MCF 10A (cell line): ENCODE measurements around the gene CCDC88C. TPM values are rescaled to one million over a fixed set of nuclear protein-coding genes. Genes with fewer than 3 reads are reported as not detected.

ENCODE experiments used
- BruUV-seq: library from RNA; stranded (reverse); fragments of 400-500 nt; replicated peaks from 2 replicates; lab custom pipeline; 2021; lab: Mats Ljungman, UMichigan
- CTCF ChIA-PET: fragments of 300-600 bp; sonication (Branson Sonifier 250); formaldehyde crosslinking; extraction: SDS; loops from one replicate; lab custom pipeline; 2021; ENCODE audit warnings: antibody characterized with exemption, inconsistent platforms; lab: Yijun Ruan, JAX
- POLR2A ChIA-PET: fragments of 300-600, 350-650 bp; sonication (Branson Sonifier 250); formaldehyde crosslinking; extraction: SDS; loops from one replicate; lab custom pipeline; 2020; ENCODE audit warnings: antibody characterized with exemption, inconsistent platforms; lab: Yijun Ruan, JAX
- DNase-seq: peaks from one replicate; pipeline ENCODE4 v3.0.0-alpha.2; 2018; ENCODE audit not compliant: unreplicated experiment
- H3K27ac Mint-ChIP-seq: one replicate; pipeline ENCODE4 v1.8.0; 2022; ENCODE audit warnings: mild to moderate bottlenecking, low read depth, mixed read lengths; ENCODE audit not compliant: unreplicated experiment
- H3K27me3 Mint-ChIP-seq: one replicate; pipeline ENCODE4 v1.8.0; 2022; ENCODE audit warnings: mixed read lengths; ENCODE audit not compliant: insufficient read depth, unreplicated experiment
- H3K36me3 Mint-ChIP-seq: one replicate; pipeline ENCODE4 v1.8.0; 2022; ENCODE audit warnings: mild to moderate bottlenecking, moderate library complexity, mixed read lengths; ENCODE audit not compliant: insufficient read depth, unreplicated experiment
- H3K4me1 Mint-ChIP-seq: one replicate; pipeline ENCODE4 v1.8.0; 2022; ENCODE audit warnings: mixed read lengths; ENCODE audit not compliant: insufficient read depth, unreplicated experiment
- H3K4me3 Mint-ChIP-seq: one replicate; pipeline ENCODE4 v1.8.0; 2022; ENCODE audit warnings: mild to moderate bottlenecking, moderate library complexity, mixed read lengths; ENCODE audit not compliant: unreplicated experiment
- H3K9me3 Mint-ChIP-seq: one replicate; pipeline ENCODE4 v1.8.0; 2022; ENCODE audit warnings: mixed read lengths; ENCODE audit not compliant: unreplicated experiment
- CTCF ChIP-seq: fragments of 200-600 bp; IDR thresholded peaks from one replicate; pipeline ENCODE4 v1.8.0; 2022; ENCODE audit warnings: antibody characterized with exemption, mild to moderate bottlenecking; ENCODE audit not compliant: unreplicated experiment
- intact Hi-C: fragments of 100-400 bp; cut with micrococcal nuclease; formaldehyde crosslinking; loops from 2 replicates; pipeline ENCODE4 v1.14.1; 2022
- total RNA-seq: library from RNA; stranded (reverse); gene quantifications from 2 replicates; pipeline ENCODE4 v1.2.3, GENCODE V29; 2022

CCDC88C gene
- total RNA-seq, 1 experiment from 2014 or later = 19.7 TPM

- CTCF ChIA-PET = interaction anchor here (0.7 to 1.3 kb wide), 5 partner anchors 10 to 121 kb away, joined by 3 to 11 read pairs (median 4); no protein-coding TSS in a partner anchor
- no peak for TF ChIP-seq CTCF
- no peaks in the 10 kb centered on the region for H3K9me3 Mint-ChIP-seq
- no peak overlapping the region for H3K4me3 Mint-ChIP-seq
- H3K27ac Mint-ChIP-seq = no peak overlapping the region
- BruUV-seq = no TSS peak
- H3K27me3 Mint-ChIP-seq = no peaks in the 10 kb centered on the region
- DNase-seq = no peak
- intact Hi-C loops = no loop called here
- POLR2A ChIA-PET = no interaction called here
- peaks cover 18% of the 10 kb centered on the region for H3K36me3 Mint-ChIP-seq
- H3K4me1 Mint-ChIP-seq = no peaks in the 10 kb centered on the region
These were observed 120.4 kb downstream of the CCDC88C start for GRCh38 chr14:91297081-91297711.

GRCh38 chr14:91295851-91296796 lies 121.5 kb downstream of the CCDC88C start:
- peaks cover 18% of the 10 kb centered on the region for H3K36me3 Mint-ChIP-seq
- CTCF ChIA-PET = interaction anchor here (0.5 to 1.1 kb wide), 2 partner anchors 10 to 21 kb away, joined by 3 to 8 read pairs; no protein-coding TSS in a partner anchor

GRCh38 chr14:91295276-91295845 lies 122.3 kb downstream of the CCDC88C start:
- Mint-ChIP-seq H3K27ac (no peak overlapping the region), H3K4me1 (no peaks in the 10 kb centered on the region), H3K36me3 (peaks cover 18% of the 10 kb centered on the region), H3K4me3 (no peak overlapping the region), H3K9me3 (no peaks in the 10 kb centered on the region), H3K27me3 (no peaks in the 10 kb centered on the region)
- no peak for DNase-seq
- POLR2A ChIA-PET = no interaction called here
- no peak for TF ChIP-seq CTCF
- CTCF ChIA-PET = interaction anchor here (1.1 to 1.5 kb wide), 2 partner anchors 9 to 118 kb away, joined by 5 to 8 read pairs; no protein-coding TSS in a partner anchor
- intact Hi-C loops = no loop called here
- BruUV-seq = no TSS peak

More at GRCh38 chr14:91295851-91296796, 121.5 kb downstream of the CCDC88C start:
- H3K9me3 Mint-ChIP-seq = no peaks in the 10 kb centered on the region
- no peaks in the 10 kb centered on the region for H3K4me1 Mint-ChIP-seq
- H3K4me3 Mint-ChIP-seq = no peak overlapping the region
- no peak for TF ChIP-seq CTCF
- BruUV-seq = no TSS peak
- intact Hi-C loops = no loop called here
- no peak overlapping the region for H3K27ac Mint-ChIP-seq
- no peak for DNase-seq
- POLR2A ChIA-PET = no interaction called here
- H3K27me3 Mint-ChIP-seq = no peaks in the 10 kb centered on the region

GRCh38 chr14:91294153-91294552 lies 123.5 kb downstream of the CCDC88C start:
- POLR2A ChIA-PET = no interaction called here
- BruUV-seq = no TSS peak
- Mint-ChIP-seq H3K36me3 (peaks cover 28% of the 10 kb centered on the region), H3K9me3 (no peaks in the 10 kb centered on the region), H3K27ac (no peak overlapping the region), H3K27me3 (no peaks in the 10 kb centered on the region), H3K4me3 (no peak overlapping the region), H3K4me1 (no peaks in the 10 kb centered on the region)
- CTCF ChIA-PET = interaction anchor here (0.6 to 1.5 kb wide), 4 partner anchors 8 to 117 kb away, joined by 3 to 5 read pairs (median 5); no protein-coding TSS in a partner anchor
- intact Hi-C loops = no loop called here
- TF ChIP-seq CTCF = no peak
- no peak for DNase-seq
